ENCODE data around the gene CARD14.
"Not testable (repeated sequence)": the region's sequence is repeated elsewhere in the genome, so short reads cannot be mapped to it uniquely, and the experiment has no call there.

CARD14 gene

DNA sequence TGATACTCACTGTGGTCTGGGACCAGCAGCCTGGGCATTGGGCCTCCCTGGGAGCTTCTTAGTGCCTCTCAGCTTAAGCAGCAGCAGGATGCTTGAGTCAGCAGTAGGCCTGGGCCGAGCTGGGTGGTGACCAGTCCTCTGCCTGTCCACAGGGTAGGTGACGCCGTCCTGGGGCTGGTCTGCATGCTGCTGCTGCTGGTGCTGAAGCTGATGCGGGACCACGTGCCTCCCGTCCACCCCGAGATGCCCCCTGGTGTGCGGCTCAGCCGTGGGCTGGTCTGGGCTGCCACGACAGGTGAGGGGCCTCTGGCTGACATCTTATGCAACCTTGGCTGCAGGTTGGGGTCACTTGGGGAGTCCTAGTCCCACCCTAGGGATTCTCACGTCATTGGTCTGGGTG lies 57.8 kb downstream of the CARD14 start:
- no peak for DNase-seq

- DNase-seq, result no peak
These were observed 58.6 kb downstream of the CARD14 start for GRCh38 chr17:80228477-80228876.

GRCh38 chr17:80229011-80229410 lies 59.2 kb downstream of the CARD14 start:
- no peak for DNase-seq

DNA sequence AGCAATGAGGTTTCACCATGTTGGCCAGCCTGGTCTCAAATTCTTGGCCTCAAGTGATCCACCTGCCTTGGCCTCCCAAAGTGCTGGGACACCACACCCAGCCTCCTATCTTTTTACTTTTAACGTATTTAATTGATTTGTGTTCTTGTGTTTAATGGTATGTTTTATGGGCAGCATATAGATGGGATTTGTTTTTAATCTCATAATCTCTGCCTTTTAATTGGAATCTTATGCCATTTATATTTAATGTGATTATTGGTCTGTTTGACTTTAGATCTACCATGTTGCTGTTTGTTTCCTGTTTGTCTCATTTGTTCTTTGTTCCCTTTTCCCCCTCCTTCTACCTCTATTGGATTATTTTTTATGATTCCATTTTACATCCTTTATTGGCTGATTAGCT lies 62.6 kb downstream of the CARD14 start:
- DNase-seq, result no peak

GRCh38 chr17:80233202-80233601 lies 63.4 kb downstream of the CARD14 start:
- DNase-seq, result no peak

GRCh38 chr17:80236911-80237310 lies 67.1 kb downstream of the CARD14 start:
- no peak for DNase-seq

DNA sequence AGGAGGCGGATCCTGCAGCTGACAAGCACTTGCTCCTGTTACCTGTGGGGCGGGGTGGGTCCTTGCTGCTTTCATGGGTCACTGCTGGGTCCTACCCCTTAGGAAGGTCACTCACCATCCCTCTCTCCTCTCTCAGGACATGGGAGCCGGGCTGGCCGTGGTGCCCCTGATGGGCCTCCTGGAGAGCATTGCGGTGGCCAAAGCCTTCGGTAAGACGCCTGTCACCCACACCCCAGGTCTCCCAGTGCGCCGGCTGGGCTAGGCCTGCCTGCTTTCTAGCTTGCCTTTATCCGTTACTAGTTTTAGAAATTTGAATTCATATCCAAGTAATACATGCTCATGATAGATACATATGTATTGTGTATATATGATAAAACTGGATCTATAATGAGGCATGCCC lies 67.6 kb downstream of the CARD14 start:
- DNase-seq, result no peak

- no peak for DNase-seq
These were observed 72.7 kb downstream of the CARD14 start for GRCh38 chr17:80242505-80242904.

DNA sequence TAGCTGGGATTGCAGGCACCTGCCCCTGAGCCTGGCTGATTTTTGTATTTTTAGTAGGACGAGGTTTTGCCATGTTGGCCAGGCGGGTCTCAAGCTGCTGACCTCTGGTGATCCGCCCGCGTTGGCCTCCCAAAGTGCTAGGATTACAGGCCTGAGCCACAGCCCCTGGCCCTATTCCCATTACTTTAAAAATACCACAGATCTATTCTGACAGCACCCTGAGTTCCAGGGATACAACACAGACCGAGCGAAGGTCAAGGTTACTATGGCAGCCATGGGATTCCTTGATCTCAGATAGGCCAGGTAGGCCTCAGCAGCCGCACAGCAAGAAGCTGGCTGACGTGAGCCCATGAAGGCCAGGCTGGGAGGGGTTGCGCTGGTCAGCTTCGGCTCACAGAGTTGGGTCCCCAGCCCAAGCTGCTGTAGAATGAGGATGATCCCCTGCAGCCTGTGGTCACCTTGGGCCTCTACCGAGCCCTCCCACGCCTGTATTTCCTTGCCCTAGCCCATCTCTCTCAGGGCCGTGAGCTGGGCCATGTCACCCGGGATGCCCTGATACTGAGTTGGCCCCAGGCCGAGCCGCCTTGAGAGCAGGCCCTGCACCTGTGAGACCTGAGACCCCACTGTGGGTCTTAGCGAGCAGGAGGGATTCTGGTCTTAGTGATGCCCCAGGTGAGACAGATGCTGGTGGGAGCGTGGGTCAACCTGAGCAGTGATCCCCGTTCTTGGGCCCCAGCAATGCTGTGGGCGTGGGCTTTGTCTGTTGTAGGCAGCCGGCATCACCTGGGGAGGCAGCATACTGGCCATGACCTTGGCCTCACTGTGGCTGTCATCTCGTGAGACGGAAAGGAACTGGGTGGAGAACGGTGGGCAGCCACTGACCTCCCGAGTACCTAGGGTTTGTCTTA lies 74.0 kb downstream of the CARD14 start:
- DNase-seq, result no peak

DNA sequence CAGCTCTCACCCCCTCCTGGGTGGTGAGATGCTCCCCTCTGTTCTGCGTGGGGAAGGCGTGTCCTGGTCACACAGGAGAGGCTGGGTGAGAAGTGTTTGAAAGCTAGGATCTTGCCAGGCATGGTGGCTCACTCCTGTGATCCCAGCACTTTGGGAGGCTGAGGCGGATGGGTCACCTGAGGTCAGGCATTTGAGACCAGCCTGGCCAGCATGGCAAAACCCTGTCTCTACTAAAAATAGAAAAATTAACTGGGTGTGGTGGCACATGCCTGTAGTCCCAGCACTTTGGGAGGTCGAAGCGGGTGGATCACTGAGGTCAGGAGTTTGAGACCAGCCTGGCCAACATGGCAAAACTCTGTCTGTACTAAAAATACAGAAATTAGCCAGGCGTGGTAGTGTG lies 74.6 kb downstream of the CARD14 start:
- not testable (repeated sequence) for DNase-seq

DNA sequence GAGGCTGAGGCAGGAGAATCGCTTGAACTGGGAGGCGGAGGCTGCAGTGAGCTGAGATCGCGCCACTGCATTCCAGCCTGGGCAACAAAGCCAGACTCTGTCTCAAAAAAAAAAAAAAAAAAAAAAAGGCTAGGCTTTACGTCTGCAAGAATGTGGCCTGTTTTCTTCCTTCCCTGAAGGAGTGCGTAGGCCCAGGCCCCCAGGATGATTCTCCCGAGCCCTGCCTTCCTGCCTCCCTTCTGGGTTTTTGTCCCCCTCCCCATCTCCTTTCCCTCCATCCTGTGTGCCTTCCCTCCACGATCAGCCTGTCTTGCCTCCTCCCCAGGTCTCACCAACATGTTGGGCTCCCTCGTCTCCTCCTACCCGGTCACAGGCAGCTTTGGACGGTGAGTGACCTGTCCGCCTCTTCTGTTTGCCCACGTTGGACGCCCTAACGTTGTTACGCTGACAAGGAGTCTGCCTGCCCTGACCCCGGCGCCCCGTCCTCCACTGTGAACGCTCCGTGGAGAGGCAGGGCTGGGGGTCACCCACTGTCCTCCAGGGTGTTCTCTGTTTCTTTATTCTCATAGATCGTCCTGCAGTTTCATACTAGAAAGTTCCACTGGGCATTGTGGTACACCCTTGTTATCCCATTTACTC lies 75.2 kb downstream of the CARD14 start:
- no peak for DNase-seq

DNA sequence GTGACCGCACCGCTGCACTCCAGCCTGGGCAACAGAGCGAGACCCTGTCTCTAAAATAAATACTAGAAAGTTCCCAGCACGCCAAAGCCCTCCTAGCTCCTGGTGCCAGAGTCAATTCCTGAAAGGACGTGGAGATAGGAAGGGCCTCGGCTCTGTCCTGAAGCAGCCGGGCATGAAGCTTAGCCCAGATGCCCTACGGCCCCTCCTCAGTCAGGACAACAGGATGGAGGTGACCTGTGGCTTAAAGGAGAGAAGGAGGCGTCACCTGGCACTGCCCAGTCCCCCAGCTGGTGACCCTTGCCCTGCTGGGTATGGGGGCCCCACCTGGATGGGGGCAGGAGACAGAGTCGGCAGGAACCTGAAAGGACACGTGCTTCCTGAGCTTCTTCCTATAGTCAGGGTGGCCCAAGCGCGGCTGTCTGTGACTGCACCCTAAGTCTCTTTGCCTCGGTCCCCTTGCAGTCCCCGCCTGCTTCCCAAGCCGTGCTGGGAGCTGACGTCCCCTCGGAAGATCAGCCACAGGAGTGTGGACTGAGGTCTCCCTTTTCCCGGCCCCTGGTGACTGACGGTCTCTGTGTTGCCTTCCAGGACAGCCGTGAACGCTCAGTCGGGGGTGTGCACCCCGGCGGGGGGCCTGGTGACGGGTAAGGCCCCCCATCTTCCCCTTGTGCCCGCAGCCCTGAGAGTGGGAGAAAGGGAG lies 75.9 kb downstream of the CARD14 start:
- no peak for DNase-seq

- no peak for DNase-seq
These were observed 76.4 kb downstream of the CARD14 start for GRCh38 chr17:80246266-80246681.

DNA sequence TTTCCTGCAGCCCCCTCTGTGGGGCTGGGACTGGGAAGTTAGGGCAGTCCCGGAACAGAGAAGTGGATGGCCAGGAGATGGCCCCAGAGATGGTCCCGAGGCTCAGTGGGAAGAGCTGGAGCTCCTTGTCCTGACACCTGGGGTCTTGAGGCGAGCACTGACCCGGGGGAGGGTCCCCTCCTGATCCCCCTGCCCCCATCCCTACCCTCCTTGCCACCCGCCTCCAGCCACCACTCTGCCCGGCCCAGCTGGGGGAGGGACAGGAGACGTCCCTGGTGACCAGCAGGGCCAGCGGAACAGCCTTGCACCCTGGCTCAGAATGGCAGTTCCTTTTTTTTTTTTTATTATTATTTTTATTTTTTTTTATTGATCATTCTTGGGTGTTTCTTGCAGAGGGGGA lies 76.9 kb downstream of the CARD14 start:
- no peak for DNase-seq

- no peak for DNase-seq
These were observed 77.7 kb downstream of the CARD14 start for GRCh38 chr17:80247561-80247960.

GRCh38 chr17:80248001-80248893 lies 78.4 kb downstream of the CARD14 start:
- no peak for DNase-seq

- no peak for DNase-seq
These were observed 79.3 kb downstream of the CARD14 start for GRCh38 chr17:80248894-80249710.

DNA sequence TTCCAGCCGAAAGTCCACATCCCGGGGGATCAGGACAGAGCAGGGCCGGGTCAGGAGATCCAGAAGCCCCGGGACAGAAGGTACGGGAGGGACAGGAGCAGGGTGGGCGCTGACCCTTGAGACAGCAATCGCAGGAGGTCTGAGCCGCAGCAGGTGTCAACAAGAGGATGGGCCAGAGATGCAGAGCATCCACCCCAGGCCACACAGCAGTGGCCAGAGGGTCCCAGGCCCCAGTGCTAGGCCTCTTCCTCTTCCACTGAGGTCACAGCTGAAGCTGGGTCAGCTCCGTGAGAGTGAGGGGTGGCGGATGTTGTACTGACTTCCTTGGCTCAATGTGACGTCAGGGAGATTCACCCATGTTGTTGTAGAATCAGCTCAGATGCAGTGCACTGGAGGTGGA lies 82.1 kb downstream of the CARD14 start:
- no peak for DNase-seq

GRCh38 chr17:80252871-80253270 lies 83.0 kb downstream of the CARD14 start:
- DNase-seq, result peak; percentile 85

GRCh38 chr17:80253631-80254395 lies 84.0 kb downstream of the CARD14 start:
- DNase-seq, result no peak
